ENCODE measurements around the gene ATF4. TPM values are rescaled to one million over a fixed set of nuclear protein-coding genes. Genes with fewer than 3 reads are reported as not detected.

The ATF4 gene, protein sequence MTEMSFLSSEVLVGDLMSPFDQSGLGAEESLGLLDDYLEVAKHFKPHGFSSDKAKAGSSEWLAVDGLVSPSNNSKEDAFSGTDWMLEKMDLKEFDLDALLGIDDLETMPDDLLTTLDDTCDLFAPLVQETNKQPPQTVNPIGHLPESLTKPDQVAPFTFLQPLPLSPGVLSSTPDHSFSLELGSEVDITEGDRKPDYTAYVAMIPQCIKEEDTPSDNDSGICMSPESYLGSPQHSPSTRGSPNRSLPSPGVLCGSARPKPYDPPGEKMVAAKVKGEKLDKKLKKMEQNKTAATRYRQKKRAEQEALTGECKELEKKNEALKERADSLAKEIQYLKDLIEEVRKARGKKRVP
- 241 and 253 TPM in 2 replicates for total RNA-seq

GRCh38 chr22:39520226-39521105 is at the start of gene ATF4:
Gene ATF4 (plus strand): TSS chr22:39520562. CDS start chr22:39521446, 884 bp downstream.

DNA sequence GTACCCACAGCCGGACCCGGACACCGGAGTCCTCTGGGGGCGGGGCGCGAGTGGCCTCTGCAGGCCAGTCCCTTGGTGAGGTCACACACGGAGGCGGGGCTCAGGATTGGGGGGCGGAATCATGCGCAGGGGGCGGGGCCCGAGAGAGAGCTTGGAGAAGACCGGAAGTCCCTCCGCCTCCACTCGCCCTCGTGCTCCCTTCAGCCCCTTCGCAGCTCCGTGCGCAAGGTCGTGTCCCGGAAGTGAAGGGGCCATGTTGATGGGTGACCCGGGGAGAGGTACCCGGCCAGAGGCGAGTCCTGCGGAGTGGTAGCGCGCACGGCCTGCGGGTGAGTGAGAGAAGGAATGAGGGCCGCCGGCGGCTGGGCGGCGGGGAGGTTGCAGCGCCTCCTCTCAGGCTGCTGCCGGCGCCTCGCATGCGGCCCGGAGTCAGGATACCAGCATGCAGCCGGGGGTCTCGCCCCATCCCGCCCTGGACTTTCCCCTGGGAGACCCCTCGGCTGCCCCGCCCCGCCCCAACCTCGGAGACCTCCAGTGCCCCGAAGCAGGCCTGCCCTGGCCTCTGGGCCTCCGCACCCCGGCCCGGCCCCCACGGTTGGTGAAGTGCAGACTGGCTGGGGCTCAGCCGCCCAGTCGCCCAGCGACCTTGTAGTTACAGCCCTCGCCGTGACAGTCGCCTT is 18.1 kb upstream of the ATF4 start, which contains the start of gene MIEF1:
Gene MIEF1, plus strand, starts transcription at position 182 of the 680 bp plus-strand sequence. CDS start 9,005 bp downstream, outside the sequence.

GRCh38 chr22:39532215-39533073 is 12.1 kb downstream of the ATF4 start, which contains the start of gene RPS19BP1:
Gene RPS19BP1 (minus strand): TSS chr22:39532748. CDS start chr22:39532738, 10 bp downstream.

DNA sequence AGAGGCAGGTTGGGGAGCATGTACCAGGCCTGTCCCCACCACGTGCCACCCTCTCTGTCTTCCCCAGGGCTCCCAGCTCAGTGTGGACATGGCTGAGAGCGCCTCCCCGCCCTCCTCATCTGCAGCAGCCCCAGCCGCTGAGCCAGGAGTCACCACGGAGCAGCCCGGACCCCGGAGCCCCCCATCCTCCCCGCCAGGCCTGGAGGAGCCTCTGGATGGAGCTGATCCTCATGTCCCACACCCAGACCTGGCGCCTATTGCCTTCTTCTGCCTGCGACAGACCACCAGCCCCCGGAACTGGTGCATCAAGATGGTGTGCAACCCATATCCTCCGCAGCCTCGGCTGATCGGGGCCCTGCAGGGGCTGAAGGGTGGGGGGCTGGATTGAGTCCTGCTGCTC is 50.3 kb downstream of the ATF4 start, which contains the start of gene CACNA1I:
Gene CACNA1I, plus strand, starts transcription at position 89 of the 400 bp plus-strand sequence. Its CDS starts 0 bp downstream, at position 89.

Other genes with a start within 250 kb of the ATF4 start
- gene RPL3, start 200.9 kb upstream of the ATF4 start, total RNA-seq, result 1,508 and 1,636 TPM in 2 replicates
- gene SYNGR1, start 170.6 kb upstream of the ATF4 start, total RNA-seq, result 0.54 and 0.67 TPM in 2 replicates
- gene TAB1, start 120.8 kb upstream of the ATF4 start, total RNA-seq, result 14.8 and 22.2 TPM in 2 replicates
- not detected in 2 replicates for gene MGAT3, start 63.5 kb upstream of the ATF4 start, total RNA-seq
- 24.2 and 27.4 TPM in 2 replicates for gene MIEF1, start 18.3 kb upstream of the ATF4 start, total RNA-seq
- gene RPS19BP1, start 12.2 kb downstream of the ATF4 start, total RNA-seq, result 119 and 134 TPM in 2 replicates
- not detected in 2 replicates for gene CACNA1I, start 50.2 kb downstream of the ATF4 start, total RNA-seq